SK-MEL-5 (cell line): ENCODE data around the gene PTGR1. TPM values are rescaled to one million over a fixed set of nuclear protein-coding genes. Genes with fewer than 3 reads are reported as not detected.
"Not testable (repeated sequence)": the region's sequence is repeated elsewhere in the genome, so short reads cannot be mapped to it uniquely, and the experiment has no call there.

ENCODE experiments used
- DNase-seq: peaks from one replicate; pipeline ENCODE4 v3.0.0-alpha.2; 2016; ENCODE audit warnings: low read depth, low spot score
- in situ Hi-C: cut with HindIII; loops from 2 replicates; pipeline ENCODE4 v1.10.0; 2016; ENCODE audit warnings: low sequenced_read_pairs, high pct_unique_total_duplicates, low pct_unique_long_range_greater_than_20kb
- total RNA-seq: library from RNA; depleted of rRNA; stranded (reverse); fragments of >200 nt; shearing (Covaris generic); gene quantifications from 2 replicates; pipeline ENCODE4 v1.2.3, GENCODE V29; 2014

Gene PTGR1
- total RNA-seq, 1 experiment from 2014 or later, result 29.2 TPM

GRCh38 chr9:111572950-111573604 is 26.4 kb downstream of the PTGR1 start:
- no peak for DNase-seq
- in situ Hi-C loops, result no loop called here

DNA sequence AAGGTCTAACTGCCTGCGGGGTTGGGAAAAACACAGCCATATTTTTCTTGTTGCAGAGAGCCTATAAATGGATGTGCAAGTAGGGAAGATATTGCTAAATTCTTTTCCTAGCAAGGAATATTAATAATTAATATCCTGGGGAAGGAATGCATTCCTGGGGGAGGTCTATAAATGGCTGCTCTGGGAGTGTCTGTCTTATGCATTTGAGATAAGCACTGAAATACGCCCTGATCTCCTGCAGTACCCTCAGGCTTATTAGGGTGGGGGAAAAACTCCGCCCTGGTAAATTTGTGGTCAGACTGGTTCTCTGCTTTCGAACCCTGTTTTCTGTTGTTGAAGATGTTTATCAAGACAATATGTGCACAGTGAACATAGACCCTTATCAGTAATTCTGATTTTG is 31.3 kb downstream of the PTGR1 start:
- DNase-seq, in situ Hi-C loops: not testable (repeated sequence)

GRCh38 chr9:111566234-111566633 is 33.2 kb downstream of the PTGR1 start:
- in situ Hi-C loops, result no loop called here
- no peak for DNase-seq

- in situ Hi-C loops, result no loop called here
- no peak for DNase-seq
These were observed 38.2 kb downstream of the PTGR1 start for GRCh38 chr9:111561165-111561719.

DNA sequence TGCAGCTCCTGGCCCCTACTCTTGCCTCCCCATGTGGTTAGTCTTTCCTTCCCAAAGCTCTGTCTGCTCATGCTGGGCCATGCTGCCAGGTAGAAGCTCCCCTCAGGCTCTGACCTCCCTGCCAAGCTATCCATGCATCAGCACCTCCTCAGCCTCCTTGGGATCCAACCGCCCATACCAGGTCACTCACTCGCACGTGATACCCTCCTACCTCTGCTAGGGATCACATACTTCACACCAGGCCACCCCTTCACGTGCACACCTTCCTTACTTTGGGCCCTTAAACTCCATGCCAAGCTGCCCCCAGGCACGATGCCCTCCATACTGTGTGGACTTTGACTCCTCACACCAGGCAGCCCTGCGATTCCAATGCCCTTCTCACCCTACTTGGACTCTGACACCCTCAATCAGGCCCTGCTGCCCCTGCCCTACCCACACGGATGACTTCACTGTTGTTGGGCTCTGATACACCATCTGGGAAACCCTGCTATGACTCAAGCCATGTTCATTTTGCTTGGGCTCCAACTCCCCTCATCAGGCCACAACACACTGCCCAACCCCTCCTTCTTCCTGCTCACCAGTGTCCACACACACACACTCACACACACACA is 40.3 kb downstream of the PTGR1 start:
- in situ Hi-C loops, result no loop called here
- DNase-seq, result no peak

DNA sequence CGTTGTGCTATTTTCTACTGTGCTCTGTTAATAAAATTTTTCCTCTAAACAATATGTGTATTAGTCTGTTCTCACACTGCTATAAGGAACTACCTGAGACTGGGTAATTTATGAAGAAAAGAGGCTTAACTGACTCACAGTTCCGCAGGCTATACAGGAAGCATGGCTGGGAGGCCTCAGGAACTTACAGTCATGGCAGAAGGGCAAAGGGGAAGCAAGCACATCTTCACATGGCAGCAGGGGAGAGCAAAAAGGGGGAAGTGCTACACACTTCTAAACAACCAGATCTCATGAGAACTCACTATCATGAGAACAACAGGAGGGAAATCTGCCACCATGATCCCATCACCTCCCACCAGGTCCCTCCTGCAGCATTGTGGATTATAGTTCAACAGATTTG is 44.0 kb downstream of the PTGR1 start:
- in situ Hi-C loops, DNase-seq: not testable (repeated sequence)

- no peak for DNase-seq
- in situ Hi-C loops, result no loop called here
These were observed 50.8 kb downstream of the PTGR1 start for GRCh38 chr9:111548623-111549022.

- no peak for DNase-seq
- in situ Hi-C loops, result no loop called here
These were observed 56.8 kb downstream of the PTGR1 start for GRCh38 chr9:111542497-111543254.

- in situ Hi-C loops, result no loop called here
- no peak for DNase-seq
These were observed 66.2 kb downstream of the PTGR1 start for GRCh38 chr9:111533099-111533790.

DNA sequence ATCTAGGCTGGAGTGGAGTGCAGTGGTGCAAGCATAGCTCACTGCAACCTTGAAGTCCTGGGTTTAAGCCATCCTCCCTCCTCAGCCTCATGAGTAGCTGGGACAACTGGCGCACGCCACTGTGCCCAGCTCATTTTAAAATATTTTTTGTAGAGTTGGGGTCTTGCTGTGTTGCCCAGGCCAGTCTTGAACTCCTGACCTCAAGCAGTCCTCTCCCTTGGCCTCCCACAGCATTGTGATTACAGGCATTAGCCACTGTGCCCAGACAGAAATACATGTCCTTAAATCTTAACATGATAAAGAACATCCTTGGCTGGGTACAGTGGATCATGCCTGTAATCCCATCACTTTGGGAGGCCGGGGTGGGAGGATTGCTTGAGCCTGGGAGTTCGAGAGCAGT is 67.7 kb downstream of the PTGR1 start:
- DNase-seq, result no peak
- in situ Hi-C loops, result no loop called here

- in situ Hi-C loops, result no loop called here
These were observed 69.7 kb downstream of the PTGR1 start for GRCh38 chr9:111529787-111530186.

GRCh38 chr9:111527347-111527746 is 72.1 kb downstream of the PTGR1 start:
- in situ Hi-C loops, result no loop called here
- DNase-seq, result no peak

More at GRCh38 chr9:111529787-111530186, 69.7 kb downstream of the PTGR1 start:
- no peak for DNase-seq

DNA sequence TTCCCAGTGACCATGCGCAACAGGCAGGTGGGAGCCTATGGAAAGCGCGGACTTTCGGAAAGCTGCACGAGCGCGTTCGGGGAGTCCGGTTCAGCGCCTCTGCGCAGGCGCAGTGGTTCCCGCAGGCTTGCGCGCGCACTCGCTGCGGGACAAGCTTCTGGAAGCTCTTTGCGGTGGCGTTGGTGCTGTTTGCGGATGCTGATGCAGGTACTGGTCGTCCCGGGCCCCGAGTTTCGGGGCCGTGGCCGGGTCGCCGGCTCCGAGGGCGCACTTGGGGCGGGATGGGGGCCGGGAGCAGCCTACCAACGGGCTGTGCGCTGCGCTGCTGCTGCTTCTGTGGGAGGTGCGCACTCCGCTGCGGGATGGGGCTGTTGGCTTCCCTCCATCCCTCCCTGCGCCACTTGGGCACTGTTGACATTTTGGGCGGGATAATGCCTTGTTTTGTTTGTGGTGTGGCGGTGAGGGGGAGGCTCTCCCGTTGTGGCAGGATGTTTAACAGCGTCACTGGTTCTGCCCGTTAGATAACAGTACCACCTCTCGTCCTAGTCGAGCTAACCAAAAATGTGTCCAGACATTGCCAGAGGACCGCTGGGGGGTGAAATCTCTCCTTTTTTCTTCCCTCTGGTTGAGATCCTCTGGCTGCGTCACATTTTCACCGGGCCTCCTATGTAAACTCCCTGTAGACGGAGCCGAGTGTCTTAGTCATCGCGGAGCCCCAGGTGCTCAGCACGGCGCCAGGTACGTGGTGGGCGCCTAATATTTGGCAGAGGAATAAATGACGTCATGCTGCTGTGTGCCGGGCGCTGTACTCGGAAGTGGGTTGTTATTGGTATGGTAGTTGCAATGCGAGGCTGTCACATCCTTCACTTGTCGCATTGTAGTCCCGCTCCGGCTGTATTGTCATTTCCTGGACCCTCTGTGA is 74.1 kb downstream of the PTGR1 start, which contains the start of gene ZNF483:
TSS of gene ZNF483 (plus strand) at position 124 of the 922 bp plus-strand sequence. CDS start 2,217 bp downstream, outside the sequence.
- in situ Hi-C loops, result no loop called here
- peak; percentile 87 for DNase-seq

DNA sequence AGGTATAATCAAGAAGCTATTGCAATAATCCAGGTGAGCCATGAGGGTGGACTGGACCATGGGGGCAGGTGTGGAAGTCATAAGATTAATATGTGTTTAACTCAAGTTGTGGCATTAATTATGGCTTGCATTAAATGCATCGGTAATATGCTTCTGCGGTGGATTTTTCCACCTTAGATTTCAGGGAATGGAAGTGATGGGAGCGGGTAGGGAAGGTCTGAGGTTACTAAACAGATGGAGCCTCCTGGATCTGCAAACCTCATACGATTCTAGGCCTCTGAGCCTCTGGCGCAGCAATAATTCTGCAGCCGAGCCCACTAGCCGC is 74.8 kb downstream of the PTGR1 start:
- DNase-seq, result no peak
- in situ Hi-C loops, result no loop called here

GRCh38 chr9:111516061-111516465 is 83.4 kb downstream of the PTGR1 start:
- DNase-seq, result peak; percentile 37
- in situ Hi-C loops, result no loop called here

- no peak for DNase-seq
- in situ Hi-C loops, result no loop called here
These were observed 84.5 kb downstream of the PTGR1 start for GRCh38 chr9:111514967-111515366.
